Measurements from ENCODE around the gene TRIM29. TPM values are rescaled to one million over a fixed set of nuclear protein-coding genes. Genes with fewer than 3 reads are reported as not detected.

TRIM29 gene
- total RNA-seq, 1 donor from 2014 or later, result 0.11 TPM

DNA sequence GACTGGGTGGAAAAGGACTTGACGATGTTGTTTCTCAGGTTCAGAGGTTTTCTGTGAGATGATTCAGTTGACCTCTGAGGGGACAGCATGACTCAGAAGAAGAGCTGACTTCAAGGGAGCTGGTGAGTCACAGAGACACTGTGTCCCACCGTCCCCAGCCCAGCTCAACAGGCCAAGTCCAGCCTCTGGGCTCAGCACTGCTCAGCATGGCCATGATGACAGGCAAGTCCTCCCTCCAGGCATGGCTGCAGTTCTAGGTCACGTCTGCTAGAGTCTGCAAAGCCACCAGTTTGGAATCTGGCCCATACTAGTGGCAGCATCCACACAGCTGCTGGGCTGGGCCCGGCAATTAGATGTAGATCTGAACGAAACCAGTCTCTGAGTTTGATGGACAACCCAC lies 12.9 kb downstream of the TRIM29 start:
- H3K4me3 Mint-ChIP-seq, result no peak overlapping the region
- Histone ChIP-seq H3K27me3 (no peaks in the 10 kb centered on the region), H3K79me2 (ENCODE audit: low read depth) (no peaks in the 10 kb centered on the region), H3K4me1 (peaks cover 3% of the 10 kb centered on the region), H3K36me3 (no peaks in the 10 kb centered on the region), H3K4me2 (no peak overlapping the region), H3K4me3 (no peak overlapping the region), H3K9ac (no peak overlapping the region), H2AFZ (replicated peaks) (no peak overlapping the region), H4K20me1 (ENCODE audit: low read depth) (no peaks in the 10 kb centered on the region), H3F3A (ENCODE audit: low read depth) (no peaks in the 10 kb centered on the region), H3K27ac (no peak overlapping the region), H3K9me3 (ENCODE audit: low read depth) (no peaks in the 10 kb centered on the region)
- peaks cover 9% of the 10 kb centered on the region for H3K27me3 Mint-ChIP-seq (ENCODE audit: insufficient read depth, low read depth)
- peaks cover 7% of the 10 kb centered on the region for H3K4me1 Mint-ChIP-seq
- no peak overlapping the region for H3K27ac Mint-ChIP-seq
- no peaks in the 10 kb centered on the region for H3K36me3 Mint-ChIP-seq
- TF ChIP-seq EZH2phosphoT487 (IDR thresholded peaks at IDR 0.05), result no peak
- TF ChIP-seq EZH2 (IDR thresholded peaks at IDR 0.05), result no peak
- TF ChIP-seq, protein P1, sequence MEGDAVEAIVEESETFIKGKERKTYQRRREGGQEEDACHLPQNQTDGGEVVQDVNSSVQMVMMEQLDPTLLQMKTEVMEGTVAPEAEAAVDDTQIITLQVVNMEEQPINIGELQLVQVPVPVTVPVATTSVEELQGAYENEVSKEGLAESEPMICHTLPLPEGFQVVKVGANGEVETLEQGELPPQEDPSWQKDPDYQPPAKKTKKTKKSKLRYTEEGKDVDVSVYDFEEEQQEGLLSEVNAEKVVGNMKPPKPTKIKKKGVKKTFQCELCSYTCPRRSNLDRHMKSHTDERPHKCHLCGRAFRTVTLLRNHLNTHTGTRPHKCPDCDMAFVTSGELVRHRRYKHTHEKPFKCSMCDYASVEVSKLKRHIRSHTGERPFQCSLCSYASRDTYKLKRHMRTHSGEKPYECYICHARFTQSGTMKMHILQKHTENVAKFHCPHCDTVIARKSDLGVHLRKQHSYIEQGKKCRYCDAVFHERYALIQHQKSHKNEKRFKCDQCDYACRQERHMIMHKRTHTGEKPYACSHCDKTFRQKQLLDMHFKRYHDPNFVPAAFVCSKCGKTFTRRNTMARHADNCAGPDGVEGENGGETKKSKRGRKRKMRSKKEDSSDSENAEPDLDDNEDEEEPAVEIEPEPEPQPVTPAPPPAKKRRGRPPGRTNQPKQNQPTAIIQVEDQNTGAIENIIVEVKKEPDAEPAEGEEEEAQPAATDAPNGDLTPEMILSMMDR (IDR thresholded peaks at IDR 0.05), result no peak
- H3K9me3 Mint-ChIP-seq, result no peaks in the 10 kb centered on the region
- no peak for DNase-seq (ENCODE audit: low spot score)

DNA sequence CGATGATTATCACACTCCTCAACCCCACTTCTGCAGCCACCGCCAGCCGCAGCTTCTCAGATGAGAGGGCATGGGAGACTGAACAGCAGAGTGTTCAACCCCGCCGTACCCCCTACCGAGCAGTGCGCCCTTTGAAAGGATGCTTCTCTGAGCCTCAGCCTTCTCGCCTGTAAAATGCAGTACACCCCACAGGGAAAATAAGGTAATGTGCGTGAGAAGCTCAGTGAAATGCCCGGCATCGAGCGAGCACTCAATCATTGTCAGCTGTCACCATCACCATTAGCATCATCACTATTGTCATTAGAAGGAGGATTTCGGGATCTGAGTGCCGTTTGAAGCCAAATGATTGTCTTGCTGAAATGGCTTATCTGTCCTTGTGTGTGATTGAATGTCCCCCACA lies 13.6 kb downstream of the TRIM29 start:
- Histone ChIP-seq H3K4me2 (no peak overlapping the region), H3K27ac (no peak overlapping the region), H3K9ac (no peak overlapping the region), H3K4me1 (peaks cover 3% of the 10 kb centered on the region), H3K4me3 (no peak overlapping the region), H3K79me2 (ENCODE audit: low read depth) (no peaks in the 10 kb centered on the region), H3K27me3 (no peaks in the 10 kb centered on the region), H3F3A (ENCODE audit: low read depth) (no peaks in the 10 kb centered on the region), H2AFZ (replicated peaks) (no peak overlapping the region), H3K9me3 (ENCODE audit: low read depth) (no peaks in the 10 kb centered on the region), H3K36me3 (no peaks in the 10 kb centered on the region), H4K20me1 (ENCODE audit: low read depth) (no peaks in the 10 kb centered on the region)
- Mint-ChIP-seq H3K4me1 (peaks cover 7% of the 10 kb centered on the region), H3K4me3 (no peak overlapping the region), H3K9me3 (no peaks in the 10 kb centered on the region), H3K36me3 (no peaks in the 10 kb centered on the region), H3K27me3 (ENCODE audit: insufficient read depth, low read depth) (peaks cover 6% of the 10 kb centered on the region), H3K27ac (no peak overlapping the region)
- no peak for DNase-seq (ENCODE audit: low spot score)
- no peak for TF ChIP-seq EZH2 (IDR thresholded peaks at IDR 0.05)
- no peak for TF ChIP-seq EZH2phosphoT487 (IDR thresholded peaks at IDR 0.05)
- TF ChIP-seq, protein P1 (IDR thresholded peaks at IDR 0.05), result no peak

DNA sequence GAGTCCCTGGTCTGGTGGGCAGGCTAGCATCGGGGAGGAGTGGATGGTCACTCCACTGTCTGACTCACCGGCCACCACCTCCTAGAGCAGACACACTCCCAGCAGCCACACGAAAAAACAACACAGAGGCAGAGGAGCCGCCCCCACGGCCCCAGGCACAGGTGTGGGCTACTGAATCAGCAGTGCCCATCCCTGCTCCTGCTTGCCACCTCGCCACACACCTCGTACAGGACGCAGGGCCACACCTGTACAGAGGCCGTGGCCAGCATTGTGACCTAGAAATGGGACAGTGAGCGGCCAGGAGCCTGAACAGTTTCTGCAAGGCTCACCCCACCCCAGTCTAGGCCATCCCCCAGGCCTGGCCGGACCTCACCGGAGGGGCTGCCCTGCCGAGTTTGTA lies 14.0 kb downstream of the TRIM29 start:
- peaks cover 6% of the 10 kb centered on the region for H3K27me3 Mint-ChIP-seq (ENCODE audit: insufficient read depth, low read depth)
- H3K9me3 Mint-ChIP-seq, result no peaks in the 10 kb centered on the region
- H3K27me3 ChIP-seq, result no peaks in the 10 kb centered on the region
- H3K27ac Mint-ChIP-seq, result no peak overlapping the region
- H3F3A ChIP-seq (ENCODE audit: low read depth), result no peaks in the 10 kb centered on the region
- H3K9me3 ChIP-seq (ENCODE audit: low read depth), result no peaks in the 10 kb centered on the region
- H3K9ac ChIP-seq, result no peak overlapping the region
- DNase-seq (ENCODE audit: low spot score), result no peak
- H3K4me2 ChIP-seq, result no peak overlapping the region
- H4K20me1 ChIP-seq (ENCODE audit: low read depth), result no peaks in the 10 kb centered on the region
- H3K36me3 ChIP-seq, result no peaks in the 10 kb centered on the region
- no peak overlapping the region for H3K4me3 Mint-ChIP-seq
- no peaks in the 10 kb centered on the region for H3K36me3 Mint-ChIP-seq
- peaks cover 7% of the 10 kb centered on the region for H3K4me1 Mint-ChIP-seq
- no peaks in the 10 kb centered on the region for H3K79me2 ChIP-seq (ENCODE audit: low read depth)
- TF ChIP-seq, protein P1 (IDR thresholded peaks at IDR 0.05), result no peak
- TF ChIP-seq EZH2phosphoT487 (IDR thresholded peaks at IDR 0.05), result no peak
- TF ChIP-seq EZH2 (IDR thresholded peaks at IDR 0.05), result no peak
- H2AFZ ChIP-seq (replicated peaks), result no peak overlapping the region
- H3K4me3 ChIP-seq, result no peak overlapping the region
- no peak overlapping the region for H3K27ac ChIP-seq
- H3K4me1 ChIP-seq, result no peaks in the 10 kb centered on the region

Data from neural progenitor cell (in vitro differentiated cells).